ENCODE data around the gene FRMD5. TPM values are rescaled to one million over a fixed set of nuclear protein-coding genes. Genes with fewer than 3 reads are reported as not detected.
A peak's percentile ranks its signal among the peaks of the same experiment; 100 is the strongest.

The FRMD5 gene
- total and polyA plus RNA-seq, 7 donors, result 0.41 to 1.8 (median 0.92) TPM

DNA sequence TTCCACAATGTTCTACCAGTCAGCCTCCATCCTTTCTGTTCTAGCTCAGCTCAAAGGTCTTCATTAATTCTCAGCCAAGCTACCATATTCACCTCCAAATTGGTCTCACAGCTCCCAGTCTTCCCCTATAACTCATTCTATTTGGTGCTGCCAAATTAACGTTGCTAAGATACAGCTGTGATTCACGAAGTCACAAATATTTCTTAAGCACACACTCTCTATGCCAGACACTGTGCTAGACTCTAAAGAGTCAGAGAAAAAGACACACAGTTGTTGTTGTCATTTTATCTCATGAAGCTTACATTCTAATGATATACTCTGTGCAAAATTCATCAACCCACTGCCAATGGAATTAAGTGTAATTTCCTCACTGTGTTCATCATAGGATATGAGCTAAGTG, 102.8 kb downstream of the FRMD5 start:
- TF ChIP-seq POLR2A (IDR thresholded peaks at IDR 0.05) (no peak), POLR2AphosphoS5 (IDR thresholded peaks at IDR 0.05) (no peak), EP300 (IDR thresholded peaks at IDR 0.05) (no peak), CTCF (IDR thresholded peaks at IDR 0.05) (no peak)
- DNase-seq, result no peak
- Histone ChIP-seq H3K27me3 (no peaks in the 10 kb centered on the region), H3K4me3 (no peak overlapping the region), H3K9me3 (no peaks in the 10 kb centered on the region), H3K36me3 (no peaks in the 10 kb centered on the region), H3K4me1 (peaks cover 0 to 20% (median 4%) of the 10 kb centered on the region in 4 donors), H3K27ac (no peak overlapping the region)
- WGBS, 2 donors, result 66 to 69% methylated on average over 2 of the region's 2 CpGs
- intact Hi-C loops (cut with DNase I), result no loop called here

DNA sequence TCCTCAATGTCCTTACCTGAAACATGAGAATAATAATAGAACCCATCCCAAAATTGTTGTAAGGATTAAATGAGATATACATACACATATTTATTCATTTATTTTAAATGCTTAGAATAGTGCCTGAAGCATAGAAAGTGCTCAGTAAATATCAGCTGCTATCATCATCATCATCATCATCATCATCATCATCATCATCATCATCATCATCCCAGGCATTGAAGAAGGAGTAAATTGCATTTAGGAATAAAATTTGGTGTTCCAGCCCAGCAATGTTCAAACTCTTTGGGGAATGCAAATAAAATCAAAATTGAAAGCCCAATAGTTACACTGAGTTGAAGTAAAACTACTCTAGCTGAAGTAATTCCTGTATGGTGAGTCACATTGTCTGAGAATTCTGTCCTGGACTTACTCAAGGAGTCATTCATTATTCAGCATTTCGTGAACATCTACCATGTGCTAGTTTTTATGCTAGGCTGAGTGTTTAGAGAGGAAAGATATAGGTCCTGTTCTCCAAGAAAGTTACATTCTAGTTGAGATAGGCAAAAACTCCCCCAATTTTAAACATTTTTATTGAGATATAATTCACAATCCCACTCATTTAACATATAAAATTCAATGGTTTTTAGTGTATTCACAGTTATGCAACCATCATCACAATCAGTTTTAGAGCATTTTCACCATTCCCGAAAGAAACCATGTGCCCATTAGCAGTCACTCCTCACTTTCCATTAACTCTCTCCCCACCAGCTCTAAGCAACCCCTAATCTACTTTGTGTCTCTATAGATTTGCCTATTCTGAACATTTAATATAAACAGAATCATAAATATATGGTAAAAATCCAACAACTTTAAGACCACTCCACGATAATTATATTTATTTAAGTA, 107.2 kb downstream of the FRMD5 start:
- no peaks in the 10 kb centered on the region for H3K27me3 ChIP-seq
- no peak for DNase-seq
- TF ChIP-seq POLR2AphosphoS5 (IDR thresholded peaks at IDR 0.05) (peak in 1 of 4 donors; percentile 22), EP300 (IDR thresholded peaks at IDR 0.05) (no peak)
- WGBS, 2 donors, result 73 to 84% methylated on average over 3 of the region's 3 CpGs
- no peak overlapping the region for H3K4me3 ChIP-seq
- H3K36me3 ChIP-seq, result no peaks in the 10 kb centered on the region
- intact Hi-C loops (cut with DNase I), result no loop called here
- peaks cover 0 to 22% (median 4%) of the 10 kb centered on the region in 4 donors for H3K4me1 ChIP-seq
- no peaks in the 10 kb centered on the region for H3K9me3 ChIP-seq
- H3K27ac ChIP-seq, result no peak overlapping the region

- intact Hi-C loops (cut with DNase I), result no loop called here
Measured at GRCh38 chr15:44084770-44085169, 110.3 kb downstream of the FRMD5 start.

GRCh38 chr15:44084171-44084570, 110.9 kb downstream of the FRMD5 start:
- intact Hi-C loops (cut with DNase I), result no loop called here
- Histone ChIP-seq H3K36me3 (no peaks in the 10 kb centered on the region), H3K4me1 (peaks cover 0 to 11% (median 0%) of the 10 kb centered on the region in 4 donors), H3K9me3 (no peaks in the 10 kb centered on the region), H3K27me3 (no peaks in the 10 kb centered on the region), H3K4me3 (no peak overlapping the region), H3K27ac (no peak overlapping the region)
- no peak for DNase-seq
- 84 to 92% methylated on average over 2 of the region's 2 CpGs for WGBS, 2 donors
- TF ChIP-seq POLR2AphosphoS5 (IDR thresholded peaks at IDR 0.05), result no peak
- TF ChIP-seq POLR2A (IDR thresholded peaks at IDR 0.05), result no peak
- TF ChIP-seq CTCF (IDR thresholded peaks at IDR 0.05), result no peak
- TF ChIP-seq EP300 (IDR thresholded peaks at IDR 0.05), result no peak

More at GRCh38 chr15:44084770-44085169, 110.3 kb downstream of the FRMD5 start:
- no peaks in the 10 kb centered on the region for H3K9me3 ChIP-seq
- no peak overlapping the region for H3K27ac ChIP-seq
- no peak for TF ChIP-seq EP300 (IDR thresholded peaks at IDR 0.05)
- TF ChIP-seq POLR2AphosphoS5 (IDR thresholded peaks at IDR 0.05), result no peak
- no peak for TF ChIP-seq POLR2A (IDR thresholded peaks at IDR 0.05)
- TF ChIP-seq CTCF (IDR thresholded peaks at IDR 0.05), result no peak
- no peaks in the 10 kb centered on the region for H3K36me3 ChIP-seq
- no peak for DNase-seq
- 50 to 55% methylated on average over 2 of the region's 2 CpGs for WGBS, 2 donors
- H3K4me1 ChIP-seq, result peaks cover 0 to 11% (median 0%) of the 10 kb centered on the region in 4 donors
- no peak overlapping the region for H3K4me3 ChIP-seq
- no peaks in the 10 kb centered on the region for H3K27me3 ChIP-seq

GRCh38 chr15:44082558-44083157, 112.4 kb downstream of the FRMD5 start:
- Histone ChIP-seq H3K27me3 (no peaks in the 10 kb centered on the region), H3K4me3 (no peak overlapping the region), H3K36me3 (no peaks in the 10 kb centered on the region), H3K9me3 (peaks cover 0 to 1% (median 0%) of the 10 kb centered on the region in 4 donors), H3K27ac (no peak overlapping the region), H3K4me1 (peaks cover 0 to 6% (median 0%) of the 10 kb centered on the region in 4 donors)
- DNase-seq, result no peak
- intact Hi-C loops (cut with DNase I), result no loop called here
- 90 to 92% methylated on average over 1 of the region's 1 CpG for WGBS, 2 donors
- no peak for TF ChIP-seq EP300 (IDR thresholded peaks at IDR 0.05)
- no peak for TF ChIP-seq POLR2AphosphoS5 (IDR thresholded peaks at IDR 0.05)
- no peak for TF ChIP-seq POLR2A (IDR thresholded peaks at IDR 0.05)
- TF ChIP-seq CTCF (IDR thresholded peaks at IDR 0.05), result no peak

All from sigmoid colon (tissue), 7 donors.